GM10847 (cell line): ENCODE data around the gene MUCL3.

Source experiments
- POLR2A ChIP-seq: IDR thresholded peaks from 2 replicates; pipeline ENCODE4 v1.6.1; 2011; ENCODE audit not compliant: insufficient read length; ENCODE audit errors: extremely low read depth

Gene MUCL3

DNA sequence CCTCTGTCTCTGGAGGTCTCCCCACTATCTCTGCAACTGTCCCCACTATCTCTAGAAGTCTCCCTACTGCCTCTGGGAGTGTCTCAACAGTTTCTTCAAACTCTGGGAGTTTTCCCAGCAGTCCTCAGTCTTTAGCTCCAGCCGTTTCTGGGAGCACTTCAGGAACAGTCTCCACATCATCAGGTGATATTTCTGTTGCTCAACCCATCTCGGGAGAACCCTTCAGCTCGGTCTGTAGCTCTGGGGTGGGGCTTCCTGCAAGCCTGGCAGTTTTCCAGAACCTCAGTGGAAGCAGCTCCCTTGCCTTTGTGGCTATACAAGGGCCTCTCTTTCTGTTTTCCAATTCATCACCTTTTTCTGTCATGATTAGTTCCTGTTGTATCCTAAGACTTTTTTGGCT is 5.8 kb upstream of the MUCL3 start:
- TF ChIP-seq POLR2A = no peak

DNA sequence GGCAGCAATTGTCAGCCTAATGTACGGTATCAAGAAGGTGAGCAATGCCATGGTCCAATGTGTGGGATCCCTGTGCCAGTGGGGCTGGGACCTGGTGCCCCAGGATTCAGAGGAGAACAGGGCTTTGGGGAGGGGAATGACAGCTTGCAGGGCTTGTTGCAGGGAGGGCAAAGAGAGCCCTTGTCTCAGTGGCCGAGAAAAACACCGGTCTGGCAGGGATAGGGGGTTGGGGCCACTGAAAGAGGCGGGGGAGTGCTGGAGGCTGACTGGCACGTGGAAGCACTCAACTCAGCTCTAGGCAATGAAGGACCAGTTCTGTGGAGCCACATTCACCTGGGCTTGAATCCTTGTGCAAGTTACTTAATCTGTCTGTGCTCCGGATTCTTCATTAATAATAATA is 3.5 kb upstream of the MUCL3 start:
- TF ChIP-seq POLR2A = no peak

DNA sequence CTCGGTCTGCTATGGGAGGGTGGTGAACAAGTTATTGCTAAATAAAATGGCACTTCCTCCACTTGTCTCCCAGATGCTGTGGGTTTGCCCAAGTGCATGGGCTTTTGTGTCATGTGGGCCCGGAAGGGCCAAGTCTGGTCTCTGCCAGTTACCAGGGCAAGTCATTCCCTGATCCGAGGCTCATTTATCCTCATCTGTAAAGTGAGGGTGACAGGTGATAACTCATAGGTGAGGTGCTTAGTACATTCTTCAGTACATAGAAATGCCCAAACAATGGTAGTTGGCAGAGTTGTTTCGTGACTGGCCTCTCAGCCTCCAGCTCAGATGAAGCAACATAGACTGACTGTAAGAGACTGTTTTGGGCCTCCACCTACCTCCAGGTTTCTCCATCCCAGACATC is 2.0 kb upstream of the MUCL3 start:
- TF ChIP-seq POLR2A = no peak

DNA sequence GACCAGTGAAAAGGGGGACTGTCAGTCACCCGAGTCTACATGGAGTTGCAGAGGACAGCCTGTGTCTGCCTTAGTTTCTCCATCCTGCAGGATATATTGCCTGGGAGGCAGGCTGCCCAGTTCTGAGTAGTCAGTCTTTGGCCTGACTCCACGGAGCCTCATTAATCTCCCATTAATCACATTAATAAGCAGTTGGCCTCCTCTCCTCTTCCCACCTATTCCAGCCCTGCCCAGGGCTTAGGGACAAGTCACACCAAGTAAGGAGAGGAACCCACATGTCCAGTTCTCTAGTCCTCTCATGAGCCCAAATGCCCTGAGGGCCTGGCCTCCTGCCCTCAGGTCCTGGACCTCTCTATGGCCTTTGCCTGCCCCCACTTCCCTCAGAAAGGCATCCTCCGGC is 1.3 kb upstream of the MUCL3 start:
- TF ChIP-seq POLR2A = no peak

DNA sequence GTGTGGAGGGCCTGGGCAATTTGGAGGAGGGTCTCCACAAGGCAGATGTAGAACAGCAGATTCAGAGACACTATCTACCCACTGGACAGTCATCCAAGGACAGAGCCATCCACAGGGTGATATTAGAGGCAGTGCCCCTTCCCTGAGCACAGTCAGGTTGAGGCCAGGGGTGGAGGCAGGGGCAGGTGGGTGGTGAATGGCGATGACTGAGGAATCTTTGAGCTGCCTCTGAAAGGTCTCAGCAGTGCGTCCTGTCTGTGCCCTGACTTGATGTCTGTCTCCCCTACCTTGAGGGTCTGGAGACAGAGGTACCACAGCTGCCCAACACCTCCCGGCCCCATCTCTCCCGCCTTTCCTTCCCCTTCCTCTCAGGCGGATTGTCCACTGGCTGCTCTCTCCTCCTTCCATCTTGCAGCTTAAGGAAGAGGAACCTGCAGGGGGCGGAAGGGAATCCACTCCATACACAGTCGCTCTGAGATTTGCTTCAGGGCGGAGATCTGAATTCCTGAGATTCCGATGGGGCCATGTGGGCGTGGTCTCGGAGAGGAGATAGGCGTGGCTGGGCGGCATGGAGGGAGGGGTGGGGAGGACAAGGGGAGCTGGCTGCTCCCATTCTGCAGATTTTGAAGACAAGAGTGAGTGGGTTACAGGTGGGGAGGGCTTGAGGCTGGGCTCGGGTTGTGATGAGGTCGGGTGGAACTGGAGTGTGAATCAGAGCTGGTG is 1.7 kb downstream of the MUCL3 start:
- no peak for TF ChIP-seq POLR2A

DNA sequence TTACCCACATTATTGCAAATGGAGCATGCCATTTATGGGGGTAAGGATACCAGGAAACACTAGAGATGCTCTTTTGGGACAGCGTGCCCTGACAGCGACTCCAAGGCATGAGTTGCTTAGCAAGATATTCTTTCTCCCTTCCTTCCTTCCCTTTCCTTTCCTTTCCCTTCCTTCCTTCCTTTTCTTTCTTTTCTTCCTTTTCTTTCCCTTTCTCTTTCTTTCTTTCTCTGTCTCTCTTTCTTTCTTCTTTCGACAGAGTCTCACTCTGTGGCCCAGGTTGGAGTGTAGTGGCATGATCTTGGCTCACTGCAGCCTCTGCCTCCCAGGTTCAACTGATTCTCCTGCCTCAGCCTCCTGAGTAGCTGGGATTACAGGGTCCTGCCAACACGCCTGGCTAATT is 3.3 kb downstream of the MUCL3 start:
- TF ChIP-seq POLR2A = no peak

DNA sequence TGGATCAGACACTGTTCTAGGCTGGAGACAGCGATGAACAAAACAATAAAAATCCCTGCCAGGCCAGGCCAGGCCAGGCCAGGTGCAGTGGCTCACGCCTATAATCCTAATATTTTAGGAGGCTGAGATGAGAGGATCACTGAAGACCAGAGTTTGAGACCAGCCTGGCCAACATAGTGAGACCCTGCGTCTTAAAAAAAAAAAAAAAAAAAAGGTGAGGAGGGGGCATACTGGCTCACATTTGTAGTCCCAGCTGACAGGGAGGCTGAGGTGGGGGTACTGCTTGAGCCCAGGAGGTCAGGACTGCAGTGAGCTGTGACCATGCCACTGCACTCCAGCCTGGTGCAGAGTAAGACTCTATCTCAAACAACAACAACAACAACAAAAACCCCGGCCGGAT is 4.5 kb downstream of the MUCL3 start:
- no peak for TF ChIP-seq POLR2A

DNA sequence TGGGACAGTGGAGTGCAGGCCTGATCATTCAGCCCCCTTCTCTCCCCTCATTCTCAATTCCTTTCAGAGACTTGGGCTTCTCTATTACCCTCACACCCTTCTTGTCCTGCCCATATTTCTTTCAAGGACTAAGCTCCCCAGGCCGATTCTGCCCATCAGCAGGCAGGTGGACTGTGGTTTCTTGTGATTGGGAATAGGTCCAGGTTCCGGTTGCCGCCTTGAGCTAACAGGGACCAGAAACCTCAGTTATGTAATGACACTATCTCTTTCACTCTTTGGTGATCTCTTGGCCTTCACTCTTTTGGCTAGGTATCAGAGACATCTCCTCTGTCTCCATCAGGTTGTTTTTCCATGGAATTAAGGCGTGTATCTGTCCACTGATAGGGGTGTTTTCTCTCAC is 6.5 kb downstream of the MUCL3 start:
- TF ChIP-seq POLR2A = no peak

DNA sequence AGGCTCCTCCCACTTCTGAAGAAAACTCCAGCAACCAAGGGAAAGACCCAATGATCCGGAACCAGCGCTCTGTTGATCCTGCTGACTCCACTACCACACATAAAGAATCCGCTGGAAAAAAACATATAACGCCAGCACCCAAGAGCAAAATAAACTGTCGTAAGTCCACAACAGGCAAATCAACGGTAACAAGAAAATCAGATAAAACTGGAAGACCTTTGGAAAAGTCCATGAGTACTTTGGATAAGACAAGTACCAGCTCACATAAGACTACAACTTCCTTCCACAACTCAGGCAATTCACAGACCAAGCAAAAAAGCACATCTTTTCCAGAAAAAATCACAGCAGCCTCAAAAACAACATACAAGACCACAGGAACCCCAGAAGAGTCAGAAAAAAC is 8.0 kb downstream of the MUCL3 start:
- no peak for TF ChIP-seq POLR2A

DNA sequence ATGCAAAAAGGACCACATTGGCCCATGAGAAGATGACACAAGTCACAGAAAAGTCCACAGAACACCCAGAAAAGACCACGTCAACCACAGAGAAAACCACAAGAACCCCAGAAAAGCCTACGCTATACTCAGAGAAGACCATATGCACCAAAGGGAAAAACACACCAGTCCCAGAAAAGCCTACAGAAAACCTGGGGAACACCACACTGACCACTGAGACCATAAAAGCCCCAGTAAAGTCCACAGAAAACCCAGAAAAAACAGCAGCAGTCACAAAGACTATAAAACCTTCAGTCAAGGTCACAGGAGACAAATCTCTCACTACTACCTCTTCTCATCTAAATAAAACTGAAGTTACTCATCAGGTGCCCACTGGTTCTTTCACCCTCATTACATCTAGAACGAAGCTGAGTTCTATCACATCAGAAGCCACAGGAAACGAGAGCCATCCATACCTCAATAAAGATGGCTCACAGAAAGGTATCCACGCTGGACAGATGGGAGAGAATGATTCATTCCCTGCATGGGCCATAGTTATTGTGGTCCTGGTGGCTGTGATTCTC is 11.2 kb downstream of the MUCL3 start:
- no peak for TF ChIP-seq POLR2A

DNA sequence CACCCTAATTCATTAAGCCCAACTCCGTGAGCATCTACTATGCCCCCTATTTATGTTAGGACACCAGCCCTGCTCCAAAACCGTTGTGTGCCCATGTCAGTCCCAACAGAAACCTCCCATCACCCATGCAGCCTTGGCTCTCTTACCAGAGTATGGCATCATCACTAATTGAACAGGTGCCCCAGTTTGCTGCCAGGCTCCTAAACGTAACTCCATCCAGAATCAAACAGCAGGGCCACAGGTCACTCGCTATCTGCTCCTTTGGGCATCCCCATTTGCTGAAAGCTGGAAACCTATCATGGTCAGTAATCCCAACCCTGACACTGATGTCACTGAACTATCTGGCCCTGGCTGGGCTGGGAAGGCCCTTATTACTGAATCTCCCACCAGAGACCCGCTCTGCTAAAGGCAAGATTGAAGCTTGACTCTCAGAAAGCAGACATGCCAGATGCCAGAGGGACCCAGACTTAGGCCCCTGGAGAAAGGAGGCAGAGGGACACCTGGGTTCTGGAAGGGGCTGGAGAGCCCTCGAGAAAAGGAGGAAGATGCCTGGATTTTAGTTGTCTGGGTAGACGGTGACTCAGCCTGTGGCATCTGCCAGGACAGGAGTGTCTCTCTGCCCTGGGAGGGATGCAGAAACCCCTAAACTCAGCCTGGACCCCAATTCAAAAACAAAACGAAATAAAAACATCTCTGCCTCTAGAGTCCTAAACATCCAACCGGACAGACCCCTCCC is 14.0 kb downstream of the MUCL3 start:
- TF ChIP-seq POLR2A = no peak

DNA sequence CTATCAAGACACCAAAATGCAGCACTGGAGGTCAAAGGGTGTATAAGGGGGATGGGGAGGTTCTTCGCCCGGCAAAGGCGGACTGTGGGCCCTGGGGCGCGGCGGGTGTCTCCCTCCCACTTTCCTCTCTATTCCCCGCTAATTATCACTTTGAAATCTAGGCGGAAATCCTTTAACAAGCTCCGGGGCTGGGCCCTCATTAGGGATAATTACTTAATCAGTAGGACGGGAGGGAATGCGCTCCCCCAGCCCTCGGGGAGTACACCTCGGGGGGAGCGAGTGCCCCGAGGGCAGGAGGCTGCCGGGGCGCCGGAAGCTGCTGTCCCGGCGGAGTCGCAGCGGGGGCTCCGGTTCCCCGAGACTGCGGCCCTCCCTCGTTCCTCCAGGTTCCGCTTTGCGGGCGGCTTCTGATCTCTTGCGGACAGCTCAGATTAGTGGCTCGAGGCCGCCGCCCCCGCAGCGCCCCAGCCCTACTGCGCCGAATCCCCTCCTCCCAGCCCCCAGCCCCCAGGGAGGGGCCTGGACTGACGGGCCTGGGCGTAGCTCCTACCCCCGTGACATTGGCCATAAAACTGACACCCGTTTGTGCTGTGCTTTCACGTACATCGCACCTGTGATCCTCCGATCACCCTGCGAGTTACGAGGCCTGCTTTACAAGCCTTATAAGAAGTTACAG is 14.7 kb downstream of the MUCL3 start:
- TF ChIP-seq POLR2A = peak; percentile 46

DNA sequence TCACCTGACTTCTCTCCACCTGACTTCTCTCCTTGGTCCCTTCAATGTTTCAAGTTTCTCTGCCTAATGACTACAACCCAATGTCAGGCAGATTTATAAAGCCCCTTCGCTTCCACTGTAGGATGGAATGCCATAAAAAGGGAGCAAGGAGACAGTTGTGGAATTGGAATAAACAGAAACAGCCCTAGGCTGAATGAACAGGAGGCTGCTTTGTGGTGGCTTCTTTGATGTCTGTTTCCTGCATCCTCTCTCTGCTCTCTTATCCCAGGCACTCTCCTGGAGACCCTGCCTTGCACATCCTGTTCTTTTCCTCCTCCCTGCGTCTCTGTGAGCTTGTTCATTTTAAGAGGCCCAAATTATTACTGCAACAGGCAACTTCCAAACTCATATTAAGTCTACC is 16.9 kb downstream of the MUCL3 start:
- no peak for TF ChIP-seq POLR2A

DNA sequence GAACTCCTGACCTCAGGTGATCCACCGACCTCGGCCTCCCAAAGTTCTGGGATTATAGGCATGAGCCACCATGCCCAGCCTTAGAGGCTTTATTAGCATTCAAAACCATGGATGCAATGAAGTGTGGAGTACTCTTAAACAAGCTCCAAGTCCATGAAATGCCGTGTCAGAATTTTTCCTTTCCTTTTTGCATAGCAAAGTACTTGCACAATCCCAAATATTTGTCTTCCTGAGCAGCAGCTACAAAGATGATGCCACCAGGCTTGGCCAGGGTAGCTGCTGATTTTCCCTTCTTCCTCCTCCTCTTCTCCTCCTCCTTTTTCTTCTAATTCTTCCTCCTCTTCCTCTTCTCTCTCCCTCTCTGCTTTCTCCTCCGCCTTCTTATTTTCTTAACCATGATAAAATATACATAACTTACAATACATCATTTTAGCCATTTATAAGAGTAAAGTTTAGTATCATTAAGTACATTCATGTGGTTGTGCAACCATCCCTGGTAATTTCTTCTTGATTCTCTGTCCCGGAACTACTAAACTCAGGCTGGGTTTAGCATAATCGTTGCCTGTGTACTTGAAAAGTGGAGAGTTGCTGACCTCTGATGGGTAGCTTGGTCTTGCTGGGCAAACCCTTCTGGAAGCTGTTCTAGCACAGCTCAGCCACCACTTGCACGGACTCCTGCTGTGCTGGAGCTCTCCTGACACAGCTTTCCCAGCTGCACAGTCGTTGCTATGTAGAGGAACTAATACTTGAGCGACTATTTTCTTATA is 20.3 kb downstream of the MUCL3 start:
- no peak for TF ChIP-seq POLR2A

DNA sequence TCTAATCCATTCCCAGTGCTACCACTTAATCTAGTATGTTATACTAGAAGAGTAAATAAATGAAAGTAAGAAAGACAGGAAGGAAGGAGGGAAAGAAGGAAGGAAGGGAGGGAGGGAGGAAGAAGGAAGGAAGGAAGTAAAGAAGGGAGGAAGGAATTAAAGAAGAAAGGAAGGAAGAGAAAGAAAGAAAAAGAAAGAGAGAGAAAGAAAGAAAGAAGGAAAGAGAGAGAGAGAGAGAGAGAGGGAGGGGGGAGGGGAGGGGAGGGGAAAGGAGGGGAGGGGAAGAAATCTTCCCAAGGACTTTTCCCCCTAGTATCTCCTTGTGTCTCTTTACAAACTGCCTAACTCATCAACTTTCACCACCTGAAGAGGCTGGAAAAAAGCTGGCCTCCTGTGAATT is 21.9 kb downstream of the MUCL3 start:
- no peak for TF ChIP-seq POLR2A
